Lung (tissue), 12 donors: ENCODE measurements around the gene KRT6B. TPM values are rescaled to one million over a fixed set of nuclear protein-coding genes. Genes with fewer than 3 reads are reported as not detected.

Experiments
- ATAC-seq: fragments of 200-7000 bp; cut with Tn5 transposase; one replicate; pipeline ENCODE4 v1.9.1; 2020; ENCODE audit warnings: moderate number of reproducible peaks; ENCODE audit not compliant: insufficient read depth, low FRiP score
- DNase-seq, 3 donors: peaks; one replicate each; pipeline ENCODE4 v3.0.0-alpha.2; 2013 to 2017
- H3K27ac ChIP-seq, 2 donors: one replicate each; pipeline ENCODE4 v1.5.1; 2013; ENCODE audit warnings: mild to moderate bottlenecking in 2 of 2, moderate library complexity in 2 of 2, control low read depth in 1 of 2, inconsistent platforms in 1 of 2, low read depth in 1 of 2, low read length in 1 of 2
- H3K27me3 ChIP-seq, 3 donors: one replicate each; pipeline ENCODE4 v1.5.1; 2013; ENCODE audit warnings: low read length in 2 of 3; ENCODE audit not compliant: control insufficient read depth in 3 of 3, insufficient read depth in 3 of 3
- H3K36me3 ChIP-seq, 4 donors: one replicate each; pipeline ENCODE4 v1.5.1; 2013; ENCODE audit warnings: low read length in 4 of 4, mild to moderate bottlenecking in 1 of 4, moderate library complexity in 1 of 4; ENCODE audit not compliant: control insufficient read depth in 4 of 4, insufficient read depth in 4 of 4
- H3K4me1 ChIP-seq, 5 donors: one replicate each; pipeline ENCODE4 v1.5.1; 2013; ENCODE audit warnings: low read length in 5 of 5, mild to moderate bottlenecking in 2 of 5, moderate library complexity in 1 of 5; ENCODE audit not compliant: control insufficient read depth in 5 of 5, insufficient read depth in 5 of 5
- H3K4me3 ChIP-seq: one replicate; pipeline ENCODE4 v1.5.1; 2013; ENCODE audit warnings: mild to moderate bottlenecking, control low read depth, moderate library complexity
- H3K9ac ChIP-seq, 2 donors: one replicate each; pipeline ENCODE4 v1.5.1; 2013; ENCODE audit warnings: low read length in 2 of 2, control low read depth in 1 of 2; ENCODE audit not compliant: insufficient read depth in 1 of 2
- H3K9me3 ChIP-seq, 4 donors: one replicate each; pipeline ENCODE4 v1.5.1; 2013; ENCODE audit warnings: low read length in 3 of 4, mild to moderate bottlenecking in 1 of 4, moderate library complexity in 1 of 4; ENCODE audit not compliant: control insufficient read depth in 4 of 4, insufficient read depth in 3 of 4
- CTCF ChIP-seq: IDR thresholded peaks from 2 replicates; pipeline ENCODE4 v1.5.1; 2012; ENCODE audit warnings: mild to moderate bottlenecking; ENCODE audit errors: control extremely low read depth, extremely low read depth
- WGBS, 2 donors: extraction: QIAGEN DNeasy Blood & Tissue Kit; methylation state at CpG; one replicate each; pipeline ENCODE4 v1.1.7; 2013; 5-methylcytosine and 5-hydroxymethylcytosine counted together
- polyA plus RNA-seq, 2 donors: library from polyadenylated mRNA; stranded (reverse); fragments of 200-250 nt; gene quantifications; one replicate each; pipeline ENCODE4 v1.2.1, GENCODE V29; 2013
- total RNA-seq, 2 donors: library from RNA; depleted of rRNA in 1 of 2; stranded (reverse); fragments of >200 nt in 1 of 2; gene quantifications; one replicate each; pipeline ENCODE4 v1.2.1, GENCODE V29; 2014 to 2021
- donor health status: control.
- donor health status: control.
- donor health status: Bipolar disorder and iron deficiency.
- donor health status: healthy.
- donor health status: DM: yes; HTN: yes; CAD: no.

KRT6B gene
- total and polyA plus RNA-seq, 4 donors: 0.06 to 0.63 (median 0.25) TPM; not detected in 1

- Histone ChIP-seq H3K4me3 (no peak overlapping the region), H3K27ac (no peak overlapping the region), H3K4me1 (peaks cover 0 to 7% (median 0%) of the 10 kb centered on the region in 5 donors), H3K9me3 (no peaks in the 10 kb centered on the region), H3K36me3 (no peaks in the 10 kb centered on the region), H3K27me3 (peaks cover 0 to 7% (median 6%) of the 10 kb centered on the region in 3 donors), H3K9ac (no peak overlapping the region)
- WGBS, 2 donors: 68 to 79% methylated on average over 9 of the region's 9 CpGs
- ATAC-seq (no peak), DNase-seq (no peak)
- TF ChIP-seq CTCF: no peak
Observed at GRCh38 chr12:52436828-52437474, 15.0 kb downstream of the KRT6B start.

DNA sequence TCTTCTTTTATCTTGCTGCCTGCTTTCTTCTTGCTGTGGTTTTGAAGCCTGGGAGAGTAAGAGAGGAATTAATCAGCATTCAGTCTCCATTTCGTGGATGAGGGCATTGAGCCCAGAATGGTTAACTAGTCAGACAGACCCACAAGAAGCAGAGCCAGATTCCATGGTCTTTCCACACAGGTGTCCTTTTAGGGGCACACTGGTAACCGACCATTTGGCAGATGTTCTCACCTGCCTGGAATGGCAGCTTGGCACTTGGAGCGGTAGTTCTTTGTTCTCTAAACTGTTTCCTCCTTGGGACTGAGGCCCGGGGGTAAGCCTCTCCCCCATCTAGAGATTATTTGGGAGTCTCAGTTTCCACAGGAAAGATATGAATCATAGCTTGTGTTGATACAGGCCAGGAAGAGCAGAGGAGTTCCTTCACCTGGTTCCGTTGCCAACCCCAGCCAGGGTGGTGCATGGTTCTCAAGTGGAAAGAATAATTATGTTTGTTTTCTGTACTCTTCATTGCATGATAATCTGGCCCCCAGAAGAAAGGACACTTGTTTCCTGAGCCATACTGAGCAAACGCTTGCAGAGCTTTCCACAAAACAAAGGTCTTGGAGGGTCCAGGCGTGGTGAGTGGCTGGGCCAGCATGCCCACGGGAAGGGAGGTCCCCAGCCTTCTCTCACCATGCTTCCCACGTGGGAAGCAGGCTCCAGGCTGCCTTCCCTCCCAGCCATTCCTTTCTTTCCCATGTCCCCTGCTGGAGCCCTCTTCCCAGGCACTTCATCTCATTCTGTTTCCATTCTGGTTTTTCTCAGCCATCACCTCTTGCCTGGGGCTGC, 15.7 kb downstream of the KRT6B start:
- DNase-seq: peak in 1 of 3 donors; percentile 16
- H3K27ac ChIP-seq: no peak overlapping the region
- ATAC-seq: no peak
- no peaks in the 10 kb centered on the region for H3K36me3 ChIP-seq
- no peak overlapping the region for H3K9ac ChIP-seq
- H3K4me3 ChIP-seq: no peak overlapping the region
- WGBS, 2 donors: 52 to 61% methylated on average over 9 of the region's 9 CpGs
- H3K27me3 ChIP-seq: peaks cover 0 to 7% (median 7%) of the 10 kb centered on the region in 3 donors
- no peak for TF ChIP-seq CTCF
- no peaks in the 10 kb centered on the region for H3K9me3 ChIP-seq
- H3K4me1 ChIP-seq: peaks cover 0 to 7% (median 0%) of the 10 kb centered on the region in 5 donors

- H3K9me3 ChIP-seq: no peaks in the 10 kb centered on the region
- no peak overlapping the region for H3K4me3 ChIP-seq
- WGBS, 2 donors: 87 to 90% methylated on average over 6 of the region's 6 CpGs
- no peaks in the 10 kb centered on the region for H3K36me3 ChIP-seq
- DNase-seq (no peak), ATAC-seq (no peak)
- no peak overlapping the region for H3K9ac ChIP-seq
- peaks cover 0 to 7% (median 0%) of the 10 kb centered on the region in 5 donors for H3K4me1 ChIP-seq
- H3K27ac ChIP-seq: no peak overlapping the region
- H3K27me3 ChIP-seq: peaks cover 0 to 7% (median 7%) of the 10 kb centered on the region in 3 donors
- TF ChIP-seq CTCF: no peak
Observed at GRCh38 chr12:52435659-52435999, 16.3 kb downstream of the KRT6B start.
